Measurements from ENCODE around the gene POLE4. TPM values are rescaled to one million over a fixed set of nuclear protein-coding genes. Genes with fewer than 3 reads are reported as not detected.

The POLE4 gene
- total RNA-seq, 4 donors from 2014 or later, result 22.0 to 35.9 (median 28.7) TPM

GRCh38 chr2:74921236-74921736, 37.2 kb upstream of the POLE4 start:
- WGBS, result 92% methylated on average over 2 of the region's 2 CpGs
- intact Hi-C loops (cut with DNase I), result loop anchor here (10.0 kb wide), 1 partner anchor 684 kb away; no protein-coding TSS in a partner anchor

GRCh38 chr2:74922592-74923227, 35.7 kb upstream of the POLE4 start:
- no peak for TF ChIP-seq POLR2A (IDR thresholded peaks at IDR 0.05; ENCODE audit: low read depth)
- TF ChIP-seq, protein P1, sequence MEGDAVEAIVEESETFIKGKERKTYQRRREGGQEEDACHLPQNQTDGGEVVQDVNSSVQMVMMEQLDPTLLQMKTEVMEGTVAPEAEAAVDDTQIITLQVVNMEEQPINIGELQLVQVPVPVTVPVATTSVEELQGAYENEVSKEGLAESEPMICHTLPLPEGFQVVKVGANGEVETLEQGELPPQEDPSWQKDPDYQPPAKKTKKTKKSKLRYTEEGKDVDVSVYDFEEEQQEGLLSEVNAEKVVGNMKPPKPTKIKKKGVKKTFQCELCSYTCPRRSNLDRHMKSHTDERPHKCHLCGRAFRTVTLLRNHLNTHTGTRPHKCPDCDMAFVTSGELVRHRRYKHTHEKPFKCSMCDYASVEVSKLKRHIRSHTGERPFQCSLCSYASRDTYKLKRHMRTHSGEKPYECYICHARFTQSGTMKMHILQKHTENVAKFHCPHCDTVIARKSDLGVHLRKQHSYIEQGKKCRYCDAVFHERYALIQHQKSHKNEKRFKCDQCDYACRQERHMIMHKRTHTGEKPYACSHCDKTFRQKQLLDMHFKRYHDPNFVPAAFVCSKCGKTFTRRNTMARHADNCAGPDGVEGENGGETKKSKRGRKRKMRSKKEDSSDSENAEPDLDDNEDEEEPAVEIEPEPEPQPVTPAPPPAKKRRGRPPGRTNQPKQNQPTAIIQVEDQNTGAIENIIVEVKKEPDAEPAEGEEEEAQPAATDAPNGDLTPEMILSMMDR (IDR thresholded peaks at IDR 0.05), result no peak
- TF ChIP-seq EP300 (IDR thresholded peaks at IDR 0.05), result no peak
- no peak for TF ChIP-seq POLR2AphosphoS5 (IDR thresholded peaks at IDR 0.05)
- H3K9me3 ChIP-seq, result peaks cover 0 to 4% (median 0%) of the 10 kb centered on the region in 4 donors
- H3K27me3 ChIP-seq, result peaks cover 0 to 38% (median 0%) of the 10 kb centered on the region in 4 donors
- intact Hi-C loops (cut with DNase I), result loop anchor here (10.0 kb wide), 1 partner anchor 682 kb away; no protein-coding TSS in a partner anchor
- 68% methylated on average over 5 of the region's 5 CpGs for WGBS
- no peak overlapping the region for H3K4me3 ChIP-seq
- H3K4me1 ChIP-seq, result peaks cover 6 to 7% (median 6%) of the 10 kb centered on the region in 4 donors
- H3K27ac ChIP-seq (replicated peaks in 1 of 4), result no peak overlapping the region
- DNase-seq (ENCODE audit: extremely low spot score), result no peak
- no peaks in the 10 kb centered on the region for H3K36me3 ChIP-seq

More at GRCh38 chr2:74921236-74921736, 37.2 kb upstream of the POLE4 start:
- peaks cover 0 to 45% (median 0%) of the 10 kb centered on the region in 4 donors for H3K27me3 ChIP-seq
- H3K27ac ChIP-seq (replicated peaks in 1 of 4), result no peak overlapping the region
- TF ChIP-seq, protein P1 (IDR thresholded peaks at IDR 0.05), result no peak
- TF ChIP-seq POLR2AphosphoS5 (IDR thresholded peaks at IDR 0.05) (no peak), EP300 (IDR thresholded peaks at IDR 0.05) (no peak), POLR2A (IDR thresholded peaks at IDR 0.05; ENCODE audit: low read depth) (no peak)
- H3K9me3 ChIP-seq, result peaks cover 0 to 4% (median 0%) of the 10 kb centered on the region in 4 donors
- no peak overlapping the region for H3K4me3 ChIP-seq
- no peak for DNase-seq (ENCODE audit: extremely low spot score)
- H3K36me3 ChIP-seq, result no peaks in the 10 kb centered on the region
- peaks cover 6 to 7% (median 6%) of the 10 kb centered on the region in 4 donors for H3K4me1 ChIP-seq

DNA sequence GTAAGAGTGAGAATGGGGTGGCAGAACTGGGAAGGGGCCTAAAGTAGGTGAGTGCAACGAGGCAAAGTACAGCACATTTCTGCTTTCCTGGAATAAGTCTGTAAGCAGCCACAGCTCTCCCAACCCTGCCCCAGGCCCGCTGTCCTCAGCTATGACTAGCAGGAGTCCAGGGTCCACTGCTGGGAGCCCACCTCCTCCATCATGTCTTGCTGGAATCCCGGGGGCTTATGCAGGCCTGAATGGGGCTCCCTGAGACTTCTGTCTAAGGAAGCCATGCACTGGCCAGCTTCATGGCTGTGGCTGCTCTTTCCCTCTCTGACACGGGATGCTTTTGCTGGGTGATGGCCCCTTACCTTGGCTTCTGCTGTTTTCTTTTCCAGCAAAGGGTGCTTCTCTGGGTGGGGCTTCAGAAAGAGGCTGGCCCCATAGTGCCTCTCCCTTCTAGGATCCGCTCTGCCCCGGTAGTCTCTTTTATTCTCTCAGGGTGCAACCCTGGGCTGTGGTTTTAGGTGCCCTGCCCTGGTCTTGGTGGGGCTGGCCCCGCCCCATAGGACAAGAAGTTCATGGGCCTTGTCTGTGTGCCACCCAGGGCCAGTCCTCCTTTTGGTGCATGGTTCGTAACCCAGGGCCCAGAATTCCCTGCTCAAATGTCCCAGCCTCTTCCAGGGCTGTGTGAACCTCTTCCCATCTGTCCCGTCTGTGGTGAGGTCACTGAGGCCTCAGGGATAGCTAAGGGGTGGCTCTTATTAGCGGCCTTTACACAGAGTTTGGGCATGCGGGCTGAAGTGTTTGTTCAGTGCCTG, 33.8 kb upstream of the POLE4 start:
- DNase-seq (ENCODE audit: extremely low spot score), result no peak
- peaks cover 4 to 6% (median 5%) of the 10 kb centered on the region in 4 donors for H3K4me1 ChIP-seq
- H3K36me3 ChIP-seq, result no peaks in the 10 kb centered on the region
- 92% methylated on average over 11 of the region's 11 CpGs for WGBS
- no peak for TF ChIP-seq POLR2AphosphoS5 (IDR thresholded peaks at IDR 0.05)
- peaks cover 0 to 4% (median 0%) of the 10 kb centered on the region in 4 donors for H3K9me3 ChIP-seq
- H3K27me3 ChIP-seq, result peaks cover 0 to 18% (median 0%) of the 10 kb centered on the region in 4 donors
- H3K27ac ChIP-seq (replicated peaks in 1 of 4), result no peak overlapping the region
- intact Hi-C loops (cut with DNase I), result loop anchor here (10.0 kb wide), 1 partner anchor 680 kb away; no protein-coding TSS in a partner anchor
- no peak overlapping the region for H3K4me3 ChIP-seq

GRCh38 chr2:74925361-74925786, 33.1 kb upstream of the POLE4 start:
- 80% methylated on average over 2 of the region's 2 CpGs for WGBS
- Histone ChIP-seq H3K4me1 (peaks cover 0 to 3% (median 0%) of the 10 kb centered on the region in 4 donors), H3K27me3 (peaks cover 0 to 11% (median 0%) of the 10 kb centered on the region in 4 donors), H3K4me3 (no peak overlapping the region), H3K27ac (replicated peaks in 1 of 4) (no peak overlapping the region), H3K36me3 (peaks cover 0 to 3% (median 1%) of the 10 kb centered on the region in 4 donors), H3K9me3 (peaks cover 0 to 4% (median 0%) of the 10 kb centered on the region in 4 donors)
- intact Hi-C loops (cut with DNase I), result loop anchor here (10.0 kb wide), 1 partner anchor 679 kb away; no protein-coding TSS in a partner anchor
- no peak for DNase-seq (ENCODE audit: extremely low spot score)
- TF ChIP-seq, protein P1 (IDR thresholded peaks at IDR 0.05), result no peak
- TF ChIP-seq POLR2A (IDR thresholded peaks at IDR 0.05; ENCODE audit: low read depth) (no peak), POLR2AphosphoS5 (IDR thresholded peaks at IDR 0.05) (no peak), EP300 (IDR thresholded peaks at IDR 0.05) (no peak)
